Mesendoderm (in vitro differentiated cells): Measurements from ENCODE around the gene GALNT5.

Source experiments
- DNase-seq: peaks from one replicate; pipeline ENCODE4 v3.0.0; 2013
- H2AK5ac ChIP-seq: 2 replicates; pipeline ENCODE4 v1.6.1; 2013; ENCODE audit warnings: low read length, inconsistent platforms
- H2BK120ac ChIP-seq: 2 replicates; pipeline ENCODE4 v1.6.1; 2013; ENCODE audit warnings: low read depth, mild to moderate bottlenecking, low read length, moderate library complexity, mixed read lengths
- H2BK15ac ChIP-seq: replicated peaks from 2 replicates; pipeline ENCODE4 v1.6.1; 2013; ENCODE audit warnings: low read depth, mild to moderate bottlenecking, moderate library complexity
- H2BK5ac ChIP-seq: 2 replicates; pipeline ENCODE4 v1.6.1; 2013; ENCODE audit warnings: low read length, inconsistent platforms
- H3K18ac ChIP-seq: 2 replicates; pipeline ENCODE4 v1.6.1; 2013; ENCODE audit warnings: mild to moderate bottlenecking, low read length, mixed read lengths
- H3K23ac ChIP-seq: one replicate; pipeline ENCODE4 v1.6.1; 2013; ENCODE audit warnings: low read length
- H3K27ac ChIP-seq: 2 replicates; pipeline ENCODE4 v1.5.1; 2013; ENCODE audit warnings: low read depth, mild to moderate bottlenecking, inconsistent platforms, low read length, moderate library complexity
- H3K27me3 ChIP-seq: 2 replicates; pipeline ENCODE4 v1.6.1; 2013; ENCODE audit warnings: low read length, control low read depth, mild to moderate bottlenecking, inconsistent platforms; ENCODE audit not compliant: insufficient read depth, poor library complexity
- H3K36me3 ChIP-seq: 2 replicates; pipeline ENCODE4 v1.6.1; 2013; ENCODE audit warnings: low read length, inconsistent platforms; ENCODE audit not compliant: control insufficient read depth, insufficient read depth
- H3K4ac ChIP-seq: one replicate; pipeline ENCODE4 v1.6.1; 2013; ENCODE audit warnings: low read depth, mild to moderate bottlenecking, low read length, moderate library complexity
- H3K4me1 ChIP-seq: 2 replicates; pipeline ENCODE4 v1.6.1; 2013; ENCODE audit warnings: low read depth, low read length, inconsistent platforms; ENCODE audit not compliant: control insufficient read depth
- H3K4me2 ChIP-seq: 2 replicates; pipeline ENCODE4 v1.6.1; 2013; ENCODE audit warnings: low read length
- H3K4me3 ChIP-seq: 2 replicates; pipeline ENCODE4 v1.5.1; 2013; ENCODE audit warnings: mild to moderate bottlenecking, low read length
- H3K56ac ChIP-seq: one replicate; pipeline ENCODE4 v1.6.1; 2013; ENCODE audit warnings: low read length
- H3K79me1 ChIP-seq: 2 replicates; pipeline ENCODE4 v1.6.1; 2013; ENCODE audit warnings: low read length, inconsistent platforms
- H3K79me2 ChIP-seq: 2 replicates; pipeline ENCODE4 v1.6.1; 2013; ENCODE audit warnings: mild to moderate bottlenecking, low read length; ENCODE audit not compliant: control insufficient read depth, insufficient read depth
- H3K9ac ChIP-seq: 2 replicates; pipeline ENCODE4 v1.6.1; 2013; ENCODE audit warnings: low read length, inconsistent platforms
- H4K5ac ChIP-seq: one replicate; pipeline ENCODE4 v1.6.1; 2013; ENCODE audit warnings: low read length
- H4K8ac ChIP-seq: one replicate; pipeline ENCODE4 v1.6.1; 2013; ENCODE audit warnings: low read depth, mild to moderate bottlenecking, control low read depth, low read length, moderate library complexity
- WGBS: extraction: QIAGEN DNeasy Blood & Tissue Kit; methylation state at CpG from one replicate; pipeline ENCODE4 v1.1.7; 2013; ENCODE audit warnings: low lambda C conversion rate, missing lambda C conversion rate; ENCODE audit not compliant: insufficient coverage; ENCODE audit errors: extremely low coverage; 5-methylcytosine and 5-hydroxymethylcytosine counted together

GALNT5 gene

DNA sequence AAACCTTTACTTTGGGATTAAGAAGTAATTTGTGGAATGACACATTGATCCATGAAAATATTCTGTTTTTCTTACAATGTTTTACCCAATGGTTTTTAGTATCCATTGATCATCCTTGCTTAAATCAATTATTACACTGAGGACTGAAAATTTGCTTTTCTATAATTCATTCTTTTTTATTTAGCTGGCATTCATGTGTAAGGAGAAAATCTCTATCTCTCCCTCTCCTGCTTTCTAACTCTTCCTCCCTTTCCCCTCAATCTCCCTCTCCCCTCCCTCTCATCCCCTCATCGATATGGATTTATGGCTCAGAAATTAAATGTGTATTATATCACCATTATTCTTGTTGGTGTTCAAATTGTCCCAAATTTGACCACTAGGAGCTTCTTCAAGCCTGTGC is 29.7 kb downstream of the GALNT5 start:
- no peak overlapping the region for H4K8ac ChIP-seq
- H4K5ac ChIP-seq: no peak overlapping the region
- no peaks in the 10 kb centered on the region for H3K36me3 ChIP-seq
- H3K23ac ChIP-seq: no peak overlapping the region
- H2BK15ac ChIP-seq: no peak overlapping the region
- H3K4me1 ChIP-seq: no peaks in the 10 kb centered on the region
- H3K4me2 ChIP-seq: no peak overlapping the region
- H3K27me3 ChIP-seq: no peaks in the 10 kb centered on the region
- H3K4ac ChIP-seq: no peak overlapping the region
- H2BK5ac ChIP-seq: no peak overlapping the region
- H3K18ac ChIP-seq: no peak overlapping the region
- no peak overlapping the region for H3K56ac ChIP-seq
- H2BK120ac ChIP-seq: no peak overlapping the region
- H2AK5ac ChIP-seq: no peak overlapping the region
- no peaks in the 10 kb centered on the region for H3K79me2 ChIP-seq
- H3K4me3 ChIP-seq: no peak overlapping the region
- no peak overlapping the region for H3K27ac ChIP-seq
- WGBS: 100% methylated on average over 1 of the region's 1 CpG
- no peak for DNase-seq
- no peak overlapping the region for H3K9ac ChIP-seq
- H3K79me1 ChIP-seq: no peaks in the 10 kb centered on the region

DNA sequence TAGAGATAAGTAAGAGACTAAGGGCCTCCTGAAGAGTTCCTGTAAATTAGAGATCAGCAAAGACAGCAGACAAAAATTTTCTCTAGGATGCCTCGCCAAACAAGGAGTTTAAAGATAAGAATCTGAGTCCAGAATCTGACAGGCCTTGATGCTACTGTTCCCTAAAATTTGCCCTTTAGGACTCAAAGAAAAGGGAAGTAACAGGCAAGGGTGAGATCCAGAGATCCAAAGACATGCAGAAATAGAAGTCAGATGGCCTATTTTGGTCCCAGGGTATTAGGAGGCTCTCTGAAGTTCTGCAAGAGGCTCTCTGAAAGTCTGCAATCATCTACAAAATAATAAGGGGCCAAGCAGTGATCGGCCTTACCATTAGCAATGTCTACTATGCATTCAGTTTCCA is 33.0 kb downstream of the GALNT5 start:
- no peak for DNase-seq
- no peak overlapping the region for H3K4me2 ChIP-seq
- no peaks in the 10 kb centered on the region for H3K79me1 ChIP-seq
- no peaks in the 10 kb centered on the region for H3K4me1 ChIP-seq
- H2BK120ac ChIP-seq: no peak overlapping the region
- no peaks in the 10 kb centered on the region for H3K27me3 ChIP-seq
- H3K36me3 ChIP-seq: no peaks in the 10 kb centered on the region
- no peak overlapping the region for H3K23ac ChIP-seq
- H4K5ac ChIP-seq: no peak overlapping the region
- H3K79me2 ChIP-seq: no peaks in the 10 kb centered on the region
- no peak overlapping the region for H2BK5ac ChIP-seq
- no peak overlapping the region for H3K18ac ChIP-seq
- no peak overlapping the region for H3K4me3 ChIP-seq
- H2BK15ac ChIP-seq: no peak overlapping the region
- no peak overlapping the region for H3K9ac ChIP-seq
- no peak overlapping the region for H3K4ac ChIP-seq
- no CpG with 5 or more reads among the region's 2 CpGs for WGBS
- no peak overlapping the region for H2AK5ac ChIP-seq
- no peak overlapping the region for H3K56ac ChIP-seq
- H3K27ac ChIP-seq: no peak overlapping the region
- H4K8ac ChIP-seq: no peak overlapping the region

DNA sequence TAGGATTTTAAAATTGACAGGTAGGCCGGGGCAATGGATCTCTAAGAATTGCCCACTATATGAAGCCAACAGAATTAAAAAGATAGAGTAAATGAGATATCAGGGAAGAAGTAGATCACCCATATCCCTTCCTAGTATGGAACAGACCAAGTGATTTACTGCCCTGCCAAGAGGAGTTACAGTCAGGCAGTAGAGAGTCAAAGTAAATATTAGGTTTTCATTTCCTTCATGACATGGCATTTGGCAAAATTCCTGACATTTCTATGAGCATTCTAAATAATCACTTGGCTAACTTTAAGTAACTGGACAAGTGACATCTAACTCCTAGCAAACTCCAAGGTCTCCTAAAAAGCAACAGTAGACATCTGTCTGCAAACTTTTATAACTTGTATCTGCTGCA is 33.5 kb downstream of the GALNT5 start:
- no peaks in the 10 kb centered on the region for H3K79me1 ChIP-seq
- H3K9ac ChIP-seq: no peak overlapping the region
- no CpG with 5 or more reads among the region's 1 CpG for WGBS
- H4K5ac ChIP-seq: no peak overlapping the region
- H3K18ac ChIP-seq: no peak overlapping the region
- no peaks in the 10 kb centered on the region for H3K27me3 ChIP-seq
- no peak for DNase-seq
- no peak overlapping the region for H2BK120ac ChIP-seq
- no peak overlapping the region for H3K4ac ChIP-seq
- no peak overlapping the region for H3K23ac ChIP-seq
- no peak overlapping the region for H2BK15ac ChIP-seq
- H4K8ac ChIP-seq: no peak overlapping the region
- H3K4me2 ChIP-seq: no peak overlapping the region
- no peak overlapping the region for H3K56ac ChIP-seq
- no peak overlapping the region for H2AK5ac ChIP-seq
- no peaks in the 10 kb centered on the region for H3K36me3 ChIP-seq
- H3K27ac ChIP-seq: no peak overlapping the region
- H3K4me3 ChIP-seq: no peak overlapping the region
- no peaks in the 10 kb centered on the region for H3K79me2 ChIP-seq
- H2BK5ac ChIP-seq: no peak overlapping the region
- no peaks in the 10 kb centered on the region for H3K4me1 ChIP-seq

DNA sequence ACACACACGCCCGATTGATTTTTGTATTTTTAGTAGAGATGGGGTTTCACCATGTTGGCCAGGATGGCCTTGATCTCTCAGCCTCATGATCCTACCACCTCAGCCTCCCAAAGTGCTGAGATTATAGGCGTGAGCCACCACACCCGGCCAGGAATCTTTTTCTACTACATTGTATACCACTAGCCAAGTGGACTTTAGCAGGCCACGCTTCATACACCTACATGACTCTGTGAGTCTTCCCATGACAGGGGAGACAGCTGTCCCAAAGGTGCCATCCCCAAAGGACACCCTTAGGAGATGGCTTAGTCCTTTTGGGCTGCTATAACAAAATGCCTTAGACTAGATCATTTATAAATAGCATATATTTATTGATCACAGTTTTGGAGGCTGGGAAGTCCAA is 35.3 kb downstream of the GALNT5 start:
- no peaks in the 10 kb centered on the region for H3K4me1 ChIP-seq
- no peak overlapping the region for H3K4ac ChIP-seq
- no peak overlapping the region for H3K27ac ChIP-seq
- H3K36me3 ChIP-seq: no peaks in the 10 kb centered on the region
- H3K23ac ChIP-seq: no peak overlapping the region
- no peaks in the 10 kb centered on the region for H3K79me2 ChIP-seq
- H4K8ac ChIP-seq: no peak overlapping the region
- H3K56ac ChIP-seq: no peak overlapping the region
- no peak overlapping the region for H3K9ac ChIP-seq
- no peak for DNase-seq
- H2AK5ac ChIP-seq: no peak overlapping the region
- H3K79me1 ChIP-seq: no peaks in the 10 kb centered on the region
- no peak overlapping the region for H2BK5ac ChIP-seq
- WGBS: no CpG with 5 or more reads among the region's 5 CpGs
- no peak overlapping the region for H3K18ac ChIP-seq
- no peak overlapping the region for H4K5ac ChIP-seq
- H3K4me3 ChIP-seq: no peak overlapping the region
- no peak overlapping the region for H3K4me2 ChIP-seq
- no peak overlapping the region for H2BK15ac ChIP-seq
- no peak overlapping the region for H2BK120ac ChIP-seq
- no peaks in the 10 kb centered on the region for H3K27me3 ChIP-seq

DNA sequence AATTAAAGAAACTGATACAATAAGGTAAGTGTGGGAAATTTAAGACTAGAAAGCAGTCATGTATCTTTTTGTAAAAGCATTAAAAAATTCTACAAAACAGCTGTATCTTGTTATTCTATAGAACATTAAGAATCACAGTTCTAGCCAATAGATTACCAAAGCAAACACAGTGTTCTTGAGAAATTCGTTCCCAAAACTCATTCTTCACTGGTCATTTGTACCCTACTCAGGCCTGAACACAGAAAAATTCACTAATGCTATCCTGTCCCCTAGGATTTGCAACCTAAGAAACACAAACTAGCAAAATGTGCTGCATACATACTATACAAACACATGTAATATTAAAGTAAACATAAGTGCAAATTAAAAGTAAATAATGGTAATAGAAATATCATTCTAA is 39.0 kb downstream of the GALNT5 start:
- Histone ChIP-seq H4K8ac (no peak overlapping the region), H2AK5ac (no peak overlapping the region), H4K5ac (no peak overlapping the region), H3K9ac (no peak overlapping the region), H3K79me2 (no peaks in the 10 kb centered on the region), H3K4me3 (no peak overlapping the region), H3K4me1 (no peaks in the 10 kb centered on the region), H3K27ac (no peak overlapping the region), H3K18ac (no peak overlapping the region), H2BK5ac (no peak overlapping the region), H3K4ac (no peak overlapping the region), H3K56ac (no peak overlapping the region), H3K36me3 (no peaks in the 10 kb centered on the region), H3K27me3 (no peaks in the 10 kb centered on the region), H3K79me1 (no peaks in the 10 kb centered on the region), H2BK120ac (no peak overlapping the region), H3K23ac (no peak overlapping the region), H3K4me2 (no peak overlapping the region), H2BK15ac (no peak overlapping the region)
- no CpG with 5 or more reads among the region's 1 CpG for WGBS
- no peak for DNase-seq

DNA sequence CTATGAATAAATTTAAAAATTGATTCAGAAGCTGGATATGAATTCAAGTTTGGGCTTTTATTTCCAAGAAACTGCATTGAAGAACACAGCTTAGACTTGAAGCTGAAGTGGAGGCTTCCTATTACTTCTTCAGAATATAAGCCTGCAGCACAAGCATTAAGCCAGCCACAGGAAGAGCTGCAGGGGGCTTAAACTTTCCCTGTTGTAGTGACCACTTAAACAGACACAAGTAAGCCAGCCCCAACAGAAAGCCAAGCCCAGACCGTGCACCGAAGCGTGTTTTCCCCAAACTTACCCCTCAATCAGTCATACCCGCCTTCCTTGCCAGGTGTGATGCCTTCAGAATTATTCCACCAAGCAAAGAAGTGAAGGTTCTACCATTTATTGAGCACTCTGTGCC is 39.5 kb downstream of the GALNT5 start:
- no peaks in the 10 kb centered on the region for H3K4me1 ChIP-seq
- H3K79me1 ChIP-seq: no peaks in the 10 kb centered on the region
- DNase-seq: no peak
- H4K8ac ChIP-seq: no peak overlapping the region
- H4K5ac ChIP-seq: no peak overlapping the region
- no peak overlapping the region for H3K9ac ChIP-seq
- no peak overlapping the region for H3K4me3 ChIP-seq
- no peaks in the 10 kb centered on the region for H3K27me3 ChIP-seq
- no peak overlapping the region for H2BK15ac ChIP-seq
- H3K27ac ChIP-seq: no peak overlapping the region
- H3K79me2 ChIP-seq: no peaks in the 10 kb centered on the region
- no peak overlapping the region for H3K18ac ChIP-seq
- H2BK5ac ChIP-seq: no peak overlapping the region
- no peak overlapping the region for H3K56ac ChIP-seq
- no peak overlapping the region for H2BK120ac ChIP-seq
- no peaks in the 10 kb centered on the region for H3K36me3 ChIP-seq
- no peak overlapping the region for H3K23ac ChIP-seq
- no peak overlapping the region for H3K4ac ChIP-seq
- H2AK5ac ChIP-seq: no peak overlapping the region
- H3K4me2 ChIP-seq: no peak overlapping the region
- WGBS: no CpG with 5 or more reads among the region's 4 CpGs
